Measurements from ENCODE around the gene MS4A12.
"Not testable (repeated sequence)": the region's sequence is repeated elsewhere in the genome, so short reads cannot be mapped to it uniquely, and the experiment has no call there.

MS4A12 gene, protein sequence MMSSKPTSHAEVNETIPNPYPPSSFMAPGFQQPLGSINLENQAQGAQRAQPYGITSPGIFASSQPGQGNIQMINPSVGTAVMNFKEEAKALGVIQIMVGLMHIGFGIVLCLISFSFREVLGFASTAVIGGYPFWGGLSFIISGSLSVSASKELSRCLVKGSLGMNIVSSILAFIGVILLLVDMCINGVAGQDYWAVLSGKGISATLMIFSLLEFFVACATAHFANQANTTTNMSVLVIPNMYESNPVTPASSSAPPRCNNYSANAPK

DNA sequence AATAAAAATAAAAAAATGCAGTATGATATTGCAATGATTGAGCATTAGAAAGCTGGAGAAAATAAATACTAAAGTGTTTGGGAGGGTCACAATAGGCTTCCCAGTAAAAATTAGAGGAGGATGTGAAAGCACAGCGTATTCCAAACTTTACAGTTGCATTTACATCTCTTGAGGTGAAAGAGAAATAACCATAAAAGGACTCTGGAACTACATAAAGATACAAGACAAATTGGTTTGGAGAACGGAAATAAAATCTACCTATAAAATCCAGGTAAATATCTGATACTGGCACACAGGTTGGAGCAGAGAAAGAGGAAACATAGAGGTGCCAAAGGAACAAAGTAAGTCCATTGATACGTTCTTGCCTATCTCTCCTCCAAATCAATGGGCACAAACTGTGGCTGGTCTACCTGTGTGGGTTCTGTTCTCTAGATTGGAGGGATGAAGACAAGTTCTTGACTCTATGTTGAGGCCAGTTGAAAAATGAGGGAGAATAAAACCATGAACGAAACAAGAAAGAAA lies at the start of gene MS4A12:
Gene MS4A12 (plus strand): TSS at position 291 of the 522 bp plus-strand sequence. CDS start 4,541 bp downstream, outside the sequence.
- no peak for DNase-seq

DNA sequence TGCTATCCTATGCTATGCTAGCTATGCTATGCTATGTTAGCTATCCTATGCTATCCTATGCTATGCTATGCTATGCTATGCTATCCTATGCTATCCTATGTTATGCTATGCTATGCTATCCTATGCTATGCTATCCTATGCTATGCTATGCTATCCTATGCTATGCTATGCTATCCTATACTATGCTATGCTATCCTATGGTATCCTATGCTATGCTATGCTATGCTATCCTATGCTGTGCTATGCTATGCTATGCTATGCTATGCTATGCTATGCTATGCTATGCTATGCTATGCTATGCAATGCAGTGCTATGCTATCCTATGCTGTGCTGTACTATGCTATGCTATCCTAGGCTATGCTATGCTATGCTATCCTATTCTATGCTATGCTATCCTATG lies 45.5 kb upstream of the MS4A12 start:
- DNase-seq = no peak

- no peak for DNase-seq
These were observed 44.7 kb upstream of the MS4A12 start for GRCh38 chr11:60447846-60448245.

DNA sequence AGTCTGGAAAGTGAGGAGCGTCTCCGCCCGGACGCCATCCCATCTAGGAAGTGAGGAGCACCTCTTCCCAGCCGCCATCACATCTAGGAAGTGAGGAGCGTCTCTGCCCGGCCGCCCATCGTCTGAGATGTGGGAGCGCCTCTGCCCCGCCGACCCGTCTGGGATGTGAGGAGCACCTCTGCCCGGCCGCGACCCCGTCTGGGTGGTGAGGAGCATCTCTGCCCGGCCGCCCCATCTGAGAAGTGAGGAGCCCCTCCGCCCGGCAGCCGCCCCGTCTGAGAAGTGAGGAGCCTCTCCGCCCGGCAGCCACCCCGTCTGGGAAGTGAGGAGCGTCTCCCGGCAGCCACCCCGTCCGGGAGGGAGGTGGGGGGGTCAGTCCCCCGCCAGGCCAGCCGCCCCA lies 41.4 kb upstream of the MS4A12 start:
- not testable (repeated sequence) for DNase-seq

DNA sequence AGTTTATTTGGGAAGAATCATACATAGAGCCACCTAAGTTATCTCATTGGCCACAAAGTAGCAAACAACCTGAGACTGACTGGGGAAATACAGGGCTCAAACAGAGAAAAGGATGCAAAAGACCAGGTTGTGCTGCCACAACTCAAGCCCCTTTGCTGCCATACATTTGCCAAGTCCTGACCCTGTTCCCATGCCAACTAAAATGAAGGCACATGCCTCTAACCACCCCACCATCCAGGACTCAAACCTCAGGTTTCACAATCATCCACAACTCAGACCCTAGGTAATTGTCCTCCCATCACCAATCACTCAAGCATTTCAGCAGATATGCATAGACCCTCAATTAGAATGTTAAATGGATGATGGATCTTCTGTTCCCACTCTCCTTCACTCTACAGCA lies 38.4 kb upstream of the MS4A12 start:
- DNase-seq = no peak

- DNase-seq = no peak
These were observed 37.0 kb upstream of the MS4A12 start, which contains the start of gene MS4A1 for GRCh38 chr11:60455531-60456042. Gene MS4A1, plus strand, starts transcription at chr11:60455847. Its CDS starts 6,528 bp downstream, at chr11:60462375.

DNA sequence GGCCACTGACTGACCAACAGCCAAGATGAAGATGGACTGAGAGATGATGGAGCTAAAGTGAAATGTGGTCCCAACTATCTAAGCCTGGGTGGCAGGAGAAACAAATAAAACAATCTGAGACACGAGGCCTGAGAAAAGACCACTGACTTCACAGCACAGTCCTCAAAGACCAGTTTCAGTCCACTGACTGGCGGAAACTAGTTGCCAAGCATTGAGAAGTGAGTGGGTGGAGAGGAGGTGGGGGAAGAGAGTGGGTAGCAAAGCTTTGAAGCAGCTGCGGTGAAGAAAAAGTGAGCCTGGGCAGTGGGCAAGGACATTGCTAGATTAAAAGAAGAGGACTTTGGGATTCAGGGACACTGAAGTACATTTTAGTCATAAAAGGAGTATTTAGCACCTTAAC lies 35.0 kb upstream of the MS4A12 start:
- no peak for DNase-seq

GRCh38 chr11:60459345-60459744 lies 33.2 kb upstream of the MS4A12 start:
- DNase-seq = no peak

DNA sequence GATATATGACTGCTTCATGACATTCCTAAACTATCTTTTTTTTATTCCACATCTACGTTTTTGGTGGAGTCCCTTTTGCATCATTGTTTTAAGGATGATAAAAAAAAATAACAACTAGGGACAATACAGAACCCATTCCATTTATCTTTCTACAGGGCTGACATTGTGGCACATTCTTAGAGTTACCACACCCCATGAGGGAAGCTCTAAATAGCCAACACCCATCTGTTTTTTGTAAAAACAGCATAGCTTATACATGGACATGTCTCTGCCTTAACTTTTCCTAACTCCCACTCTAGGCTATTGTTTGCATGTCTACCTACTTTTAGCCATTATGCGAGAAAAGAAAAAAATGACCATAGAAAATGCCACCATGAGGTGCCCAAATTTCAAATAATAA lies 23.7 kb upstream of the MS4A12 start:
- no peak for DNase-seq

DNA sequence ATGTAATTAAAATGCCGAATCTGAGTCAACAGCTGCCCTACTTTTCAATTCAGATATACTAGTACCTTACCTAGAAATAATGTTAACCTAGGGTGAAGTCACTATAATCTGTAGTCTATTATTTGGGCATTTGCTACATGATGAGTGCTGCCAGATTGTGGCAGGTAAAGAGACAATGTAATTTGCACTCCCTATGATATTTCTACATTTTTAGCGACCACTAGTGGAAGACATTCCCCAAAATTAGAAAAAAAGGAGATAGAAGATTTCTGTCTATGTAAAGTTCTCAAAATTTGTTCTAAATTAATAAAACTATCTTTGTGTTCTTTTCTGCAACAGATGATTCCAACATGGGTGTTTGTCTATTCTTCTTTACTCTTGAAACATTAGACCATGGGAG lies 22.9 kb upstream of the MS4A12 start:
- DNase-seq = no peak

DNA sequence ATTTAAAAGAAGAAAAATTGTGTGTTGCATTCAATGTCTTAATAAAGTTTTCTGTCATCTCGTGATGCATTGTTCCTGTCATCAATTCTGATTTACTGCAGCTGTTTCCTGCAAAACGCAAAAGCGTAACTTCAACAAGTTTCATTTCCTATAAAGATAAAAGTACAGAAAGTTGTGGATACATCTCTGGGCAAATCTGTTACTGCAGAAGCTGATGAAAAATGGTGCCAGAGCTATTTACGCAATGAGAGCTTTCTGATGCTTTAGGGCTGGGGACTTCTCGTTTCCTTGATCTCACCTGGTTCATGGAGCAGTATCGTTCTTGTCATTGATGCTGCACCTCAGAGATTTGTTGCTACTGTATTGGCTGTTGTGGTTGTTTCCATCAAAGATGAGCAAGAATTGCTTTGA lies 15.5 kb upstream of the MS4A12 start:
- no peak for DNase-seq

DNA sequence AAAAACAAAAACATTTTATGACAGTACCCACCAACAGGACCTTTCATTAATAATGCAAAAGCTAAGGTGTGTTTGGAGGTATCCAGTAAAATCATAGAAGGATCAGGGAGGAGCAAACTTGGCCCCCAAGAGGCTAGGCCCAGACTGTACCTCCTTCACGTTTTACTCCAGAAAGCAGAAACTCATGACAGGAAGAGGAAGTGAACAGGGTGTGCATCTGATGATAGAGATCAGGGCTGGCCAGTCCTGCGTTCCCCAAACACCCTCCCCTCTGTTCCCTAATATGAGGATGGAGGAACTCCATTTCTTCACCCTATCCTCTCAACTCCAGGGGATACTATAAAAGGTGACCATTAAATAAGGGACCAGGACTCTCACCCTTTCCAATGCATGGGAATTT lies 10.2 kb upstream of the MS4A12 start:
- DNase-seq = no peak

DNA sequence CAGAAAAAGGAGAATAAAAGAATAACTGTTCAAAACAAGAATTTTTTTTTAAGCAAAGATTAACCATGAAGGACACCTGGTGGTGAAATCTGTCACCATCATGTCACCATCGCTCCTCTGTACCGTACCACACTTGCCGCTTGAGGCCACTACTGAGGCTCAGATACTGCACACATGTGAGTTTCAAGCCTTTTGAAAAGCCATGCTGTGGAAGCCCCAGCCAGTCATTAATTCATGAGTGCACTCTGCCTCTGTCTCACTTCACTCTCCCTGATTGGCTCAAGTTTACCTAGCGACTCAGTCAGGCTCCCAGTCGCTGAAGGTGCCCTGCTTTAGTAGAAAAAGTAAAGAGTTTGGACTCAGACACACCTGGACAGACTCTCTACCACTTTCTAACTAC lies 6.6 kb upstream of the MS4A12 start:
- DNase-seq = no peak

- no peak for DNase-seq
These were observed 876 bp downstream of the MS4A12 start for GRCh38 chr11:60493454-60493853.

DNA sequence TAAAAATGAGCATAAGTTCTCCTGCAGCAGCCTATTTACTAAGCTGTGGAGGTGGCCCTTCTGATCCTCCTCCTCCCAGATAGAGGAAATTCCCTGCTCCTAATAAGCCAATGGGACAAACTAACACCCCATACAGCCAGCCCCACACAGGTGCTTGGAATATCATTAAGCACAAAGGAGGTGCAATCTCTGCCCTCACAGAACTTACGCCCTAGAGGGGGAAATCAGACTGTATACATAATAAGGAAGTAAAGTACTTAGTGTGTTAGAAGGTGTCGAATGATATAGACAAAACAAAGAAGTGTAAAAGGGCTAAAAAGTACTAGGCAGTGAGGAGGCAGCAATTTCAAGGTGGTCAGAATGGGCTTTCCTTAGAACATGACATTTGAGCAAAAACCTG lies 5.8 kb downstream of the MS4A12 start:
- no peak for DNase-seq

GRCh38 chr11:60498853-60499252 lies 6.3 kb downstream of the MS4A12 start:
- no peak for DNase-seq

- DNase-seq = no peak
These were observed 7.8 kb downstream of the MS4A12 start for GRCh38 chr11:60500276-60500910.

DNA sequence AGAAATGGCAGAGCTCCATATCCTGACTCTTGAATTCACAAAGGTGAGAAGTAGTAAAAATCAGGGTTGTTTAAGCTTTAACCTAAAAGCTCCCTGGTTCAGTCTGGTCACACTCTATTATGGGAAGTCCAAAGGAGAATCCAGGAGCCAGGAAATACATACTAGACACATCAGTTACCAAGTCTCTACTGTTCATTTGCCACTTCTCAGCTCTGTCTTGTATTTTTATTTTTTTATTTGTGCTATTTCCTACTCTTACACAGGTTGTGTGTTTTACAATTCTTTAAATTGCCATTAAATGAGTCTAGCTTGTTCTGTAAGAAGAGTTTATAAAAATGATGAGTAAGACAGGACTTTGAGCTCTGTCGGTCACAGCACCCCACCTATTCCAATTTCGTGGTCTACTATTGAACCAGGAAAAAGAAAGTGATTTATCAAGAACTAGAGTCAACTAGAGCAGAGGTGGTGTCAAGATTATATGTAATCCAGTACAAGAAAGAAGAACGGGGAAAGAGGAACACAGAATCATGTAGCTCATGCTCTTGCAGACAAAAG lies 9.7 kb downstream of the MS4A12 start:
- DNase-seq = no peak

DNA sequence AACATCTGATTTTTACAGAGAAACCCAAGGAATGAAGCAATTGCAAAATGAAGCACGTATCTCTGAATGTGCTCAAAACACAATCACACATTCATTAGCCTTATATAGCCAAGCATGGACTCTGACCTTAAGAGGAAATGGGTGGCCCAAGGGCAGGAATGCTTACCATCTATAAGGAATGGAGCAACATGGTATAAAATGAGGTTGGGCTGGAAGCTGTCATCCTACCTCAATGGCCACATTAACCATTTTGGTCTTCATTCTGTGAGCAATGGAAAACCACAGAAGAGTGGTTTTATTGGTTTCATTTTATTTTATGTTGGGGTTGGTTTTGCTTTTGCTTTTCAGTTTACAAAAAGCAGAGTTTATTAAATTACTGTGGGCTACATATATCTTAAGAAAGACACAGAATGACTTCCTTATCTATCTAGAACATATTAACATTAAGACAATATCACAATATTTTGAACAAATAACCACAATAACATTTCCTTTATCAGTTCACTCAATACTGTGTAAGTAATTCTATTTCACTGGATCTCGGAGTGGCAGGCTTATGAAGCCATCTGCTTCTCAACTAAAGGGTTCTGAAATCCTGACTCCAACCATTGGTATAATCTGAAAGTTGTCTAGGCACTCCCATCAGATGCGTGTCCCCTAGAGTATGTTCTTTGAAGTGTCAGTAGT lies 11.8 kb downstream of the MS4A12 start:
- no peak for DNase-seq

- DNase-seq = not testable (repeated sequence)
These were observed 17.0 kb downstream of the MS4A12 start for GRCh38 chr11:60509609-60510008.

DNA sequence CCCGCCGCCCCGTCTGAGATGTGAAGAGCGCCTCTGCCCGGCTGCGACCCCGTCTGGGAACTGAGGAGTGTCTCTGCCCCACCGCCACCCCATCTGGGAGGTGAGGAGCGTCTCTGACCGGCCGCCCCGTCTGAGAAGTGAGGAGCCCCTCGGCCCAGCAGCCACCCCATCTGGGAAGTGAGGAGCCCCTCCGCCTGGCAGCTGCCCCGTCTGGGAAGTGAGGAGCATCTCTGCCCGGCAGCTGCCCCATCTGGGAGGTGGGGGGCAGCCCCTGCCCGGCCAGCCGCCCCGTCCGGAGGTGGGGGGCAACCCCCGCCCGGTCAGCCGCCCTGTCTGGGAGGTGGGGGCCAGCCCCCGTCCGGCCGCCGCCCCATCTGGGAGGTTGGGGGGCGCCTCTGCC lies 17.6 kb downstream of the MS4A12 start:
- DNase-seq = not testable (repeated sequence)

- no peak for DNase-seq
These were observed 18.8 kb downstream of the MS4A12 start for GRCh38 chr11:60511393-60511792.

GRCh38 chr11:60512651-60513225 lies 20.2 kb downstream of the MS4A12 start:
- no peak for DNase-seq

Measured in stimulated activated naive CD4-positive, alpha-beta T cell treated with Interleukin-2 at 50 U/mL for 16 hours (primary cell).